A549 (cell line): ENCODE results near the gene GRK1. TPM values are rescaled to one million over a fixed set of nuclear protein-coding genes. Genes with fewer than 3 reads are reported as not detected.

ENCODE experiments used
- polyA plus RNA-seq, 4 experiments: library from polyadenylated mRNA; depleted of rRNA in 3 of 4; stranded (reverse); fragments of >200 nt; fragmentation: RNase III in 1 of 4; extraction: RNeasy Plus Mini Kit Qiagen cat#74134 plus additional on column Dnase treatment in 1 of 4; gene quantifications; 2 replicates in 3 of 4; 3 replicates in 1 of 4; pipeline ENCODE4 v1.2.3, GENCODE V29; 2011 to 2017

The GRK1 gene
- polyA plus RNA-seq, 2 of the 4 experiments (the other 2 are of a cell fraction) = not detected

Other genes starting within 250 kb of the GRK1 start
- 11.0 and 11.4 TPM in 2 replicates for gene ADPRHL1, start 213.7 kb upstream of the GRK1 start, polyA plus RNA-seq (2011; rRNA removed)
- gene ADPRHL1, start 213.7 kb upstream of the GRK1 start, polyA plus RNA-seq (2017; fragmentation: RNase III; extraction: RNeasy Plus Mini Kit Qiagen cat#74134 plus additional on column Dnase treatment) = 11.1 to 12.2 TPM (median 11.4 TPM) in 3 replicates
- gene DCUN1D2, start 176.5 kb upstream of the GRK1 start, polyA plus RNA-seq (2011; rRNA removed) = 8.4 and 9.5 TPM in 2 replicates
- gene DCUN1D2, start 176.5 kb upstream of the GRK1 start, polyA plus RNA-seq (2017; fragmentation: RNase III; extraction: RNeasy Plus Mini Kit Qiagen cat#74134 plus additional on column Dnase treatment) = 7.8 to 8.6 TPM (median 8.3 TPM) in 3 replicates
- gene TFDP1, start 82.5 kb upstream of the GRK1 start, polyA plus RNA-seq (2011; rRNA removed) = 57.9 and 88.4 TPM in 2 replicates
- gene TFDP1, start 82.5 kb upstream of the GRK1 start, polyA plus RNA-seq (2017; fragmentation: RNase III; extraction: RNeasy Plus Mini Kit Qiagen cat#74134 plus additional on column Dnase treatment) = 70.8 to 73.9 TPM (median 73.2 TPM) in 3 replicates
- gene ATP4B, start 9.0 kb upstream of the GRK1 start, polyA plus RNA-seq (2011; rRNA removed) = not detected in 2 replicates
- gene ATP4B, start 9.0 kb upstream of the GRK1 start, polyA plus RNA-seq (2017; fragmentation: RNase III; extraction: RNeasy Plus Mini Kit Qiagen cat#74134 plus additional on column Dnase treatment) = not detected in 3 replicates
- 0.30 and 0.54 TPM in 2 replicates for gene TMEM255B, start 92.0 kb downstream of the GRK1 start, polyA plus RNA-seq (2011; rRNA removed)
- gene TMEM255B, start 92.0 kb downstream of the GRK1 start, polyA plus RNA-seq (2017; fragmentation: RNase III; extraction: RNeasy Plus Mini Kit Qiagen cat#74134 plus additional on column Dnase treatment) = 0.28 to 1.1 TPM (median 1.1 TPM) in 3 replicates
- 3.5 and 4.3 TPM in 2 replicates for gene GAS6, start 196.9 kb downstream of the GRK1 start, polyA plus RNA-seq (2011; rRNA removed)
- 4.8 to 6.5 TPM (median 5.7 TPM) in 3 replicates for gene GAS6, start 196.9 kb downstream of the GRK1 start, polyA plus RNA-seq (2017; fragmentation: RNase III; extraction: RNeasy Plus Mini Kit Qiagen cat#74134 plus additional on column Dnase treatment)